Measurements from ENCODE around the gene BFSP2.

Gene BFSP2

GRCh38 chr3:133503409-133503808, 103.6 kb downstream of the BFSP2 start:
- no peaks in the 10 kb centered on the region for H3K9me3 Mint-ChIP-seq
- H3K27me3 Mint-ChIP-seq (ENCODE audit: low read depth): peaks cover 5% of the 10 kb centered on the region
- TF ChIP-seq, protein P1, sequence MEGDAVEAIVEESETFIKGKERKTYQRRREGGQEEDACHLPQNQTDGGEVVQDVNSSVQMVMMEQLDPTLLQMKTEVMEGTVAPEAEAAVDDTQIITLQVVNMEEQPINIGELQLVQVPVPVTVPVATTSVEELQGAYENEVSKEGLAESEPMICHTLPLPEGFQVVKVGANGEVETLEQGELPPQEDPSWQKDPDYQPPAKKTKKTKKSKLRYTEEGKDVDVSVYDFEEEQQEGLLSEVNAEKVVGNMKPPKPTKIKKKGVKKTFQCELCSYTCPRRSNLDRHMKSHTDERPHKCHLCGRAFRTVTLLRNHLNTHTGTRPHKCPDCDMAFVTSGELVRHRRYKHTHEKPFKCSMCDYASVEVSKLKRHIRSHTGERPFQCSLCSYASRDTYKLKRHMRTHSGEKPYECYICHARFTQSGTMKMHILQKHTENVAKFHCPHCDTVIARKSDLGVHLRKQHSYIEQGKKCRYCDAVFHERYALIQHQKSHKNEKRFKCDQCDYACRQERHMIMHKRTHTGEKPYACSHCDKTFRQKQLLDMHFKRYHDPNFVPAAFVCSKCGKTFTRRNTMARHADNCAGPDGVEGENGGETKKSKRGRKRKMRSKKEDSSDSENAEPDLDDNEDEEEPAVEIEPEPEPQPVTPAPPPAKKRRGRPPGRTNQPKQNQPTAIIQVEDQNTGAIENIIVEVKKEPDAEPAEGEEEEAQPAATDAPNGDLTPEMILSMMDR (IDR thresholded peaks at IDR 0.05; ENCODE audit: unreplicated experiment in 3 of 3): no peak
- no peak overlapping the region for H3K4me3 Mint-ChIP-seq
- peaks cover 7% of the 10 kb centered on the region for H3K4me1 Mint-ChIP-seq
- no peak overlapping the region for H3K27ac Mint-ChIP-seq
- no peaks in the 10 kb centered on the region for H3K36me3 Mint-ChIP-seq (ENCODE audit: low read depth)

DNA sequence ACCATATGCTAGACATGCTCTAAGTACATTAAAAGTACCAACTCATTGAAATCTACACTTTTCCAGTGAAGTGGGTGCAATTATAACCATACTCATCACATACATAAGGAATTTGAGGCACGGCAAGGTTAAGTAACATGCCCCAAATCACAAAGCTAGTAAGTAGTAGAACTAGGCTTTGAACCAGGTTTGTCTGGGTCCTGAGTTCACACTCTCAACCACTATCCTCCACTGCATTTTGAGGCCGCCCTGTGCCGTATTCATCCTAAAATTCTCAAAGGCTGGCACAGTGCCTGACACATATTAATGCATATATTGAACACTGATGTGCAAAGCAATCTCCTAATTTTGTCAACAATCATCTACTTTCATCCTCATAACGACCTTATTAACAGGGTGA, 104.9 kb downstream of the BFSP2 start:
- no peak overlapping the region for H3K4me3 Mint-ChIP-seq
- TF ChIP-seq, protein P1 (IDR thresholded peaks at IDR 0.05; ENCODE audit: unreplicated experiment in 3 of 3): no peak
- H3K27ac Mint-ChIP-seq: no peak overlapping the region
- peaks cover 7% of the 10 kb centered on the region for H3K4me1 Mint-ChIP-seq
- H3K27me3 Mint-ChIP-seq (ENCODE audit: low read depth): peaks cover 5% of the 10 kb centered on the region
- H3K36me3 Mint-ChIP-seq (ENCODE audit: low read depth): no peaks in the 10 kb centered on the region
- no peaks in the 10 kb centered on the region for H3K9me3 Mint-ChIP-seq

DNA sequence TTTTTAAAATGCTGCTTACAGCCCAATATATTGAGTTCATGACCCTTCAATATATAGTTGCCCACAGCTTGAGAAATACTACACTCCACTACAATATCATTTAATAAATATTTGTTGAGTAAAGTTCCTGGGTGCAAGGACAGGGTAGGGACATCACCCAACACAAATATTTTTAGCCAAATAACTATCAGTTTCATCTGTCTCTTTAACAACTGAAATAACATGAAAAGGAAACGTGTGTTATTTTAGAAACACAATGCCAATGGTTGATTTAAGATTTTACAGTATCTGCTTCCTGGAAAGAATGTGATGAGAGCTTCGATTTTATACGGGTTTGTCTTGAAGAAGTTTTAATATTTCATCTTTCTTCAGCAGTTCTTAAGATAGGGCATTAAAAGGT, 106.0 kb downstream of the BFSP2 start:
- TF ChIP-seq, protein P1 (IDR thresholded peaks at IDR 0.05; ENCODE audit: unreplicated experiment in 3 of 3): no peak
- Mint-ChIP-seq H3K4me3 (no peak overlapping the region), H3K4me1 (peaks cover 7% of the 10 kb centered on the region), H3K36me3 (ENCODE audit: low read depth) (no peaks in the 10 kb centered on the region), H3K9me3 (no peaks in the 10 kb centered on the region), H3K27ac (no peak overlapping the region), H3K27me3 (ENCODE audit: low read depth) (peaks cover 5% of the 10 kb centered on the region)

- TF ChIP-seq, protein P1 (IDR thresholded peaks at IDR 0.05; ENCODE audit: unreplicated experiment in 3 of 3): no peak
- peaks cover 5% of the 10 kb centered on the region for H3K27me3 Mint-ChIP-seq (ENCODE audit: low read depth)
- peaks cover 7% of the 10 kb centered on the region for H3K4me1 Mint-ChIP-seq
- no peak overlapping the region for H3K27ac Mint-ChIP-seq
- H3K4me3 Mint-ChIP-seq: no peak overlapping the region
- no peaks in the 10 kb centered on the region for H3K36me3 Mint-ChIP-seq (ENCODE audit: low read depth)
- no peaks in the 10 kb centered on the region for H3K9me3 Mint-ChIP-seq
These were observed 106.5 kb downstream of the BFSP2 start for GRCh38 chr3:133506215-133506901.

DNA sequence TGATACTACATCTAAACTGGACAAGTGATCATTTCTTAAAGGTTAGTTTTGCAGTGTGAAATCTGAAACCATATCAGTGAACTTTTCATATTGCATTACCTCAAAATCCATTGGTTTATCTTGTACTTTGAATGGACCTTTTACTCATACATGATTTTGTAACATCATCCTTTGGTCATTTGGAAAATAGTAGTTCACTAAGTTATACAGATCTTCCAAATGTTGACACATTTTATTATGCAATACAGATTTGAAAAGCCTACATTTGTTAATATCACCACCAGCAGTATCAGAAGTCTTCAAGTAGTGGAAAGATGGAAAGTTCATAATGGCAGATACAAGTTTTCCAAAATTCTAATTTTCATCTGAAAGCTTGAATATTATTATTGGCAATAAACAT, 109.6 kb downstream of the BFSP2 start:
- H3K27me3 Mint-ChIP-seq (ENCODE audit: low read depth): no peaks in the 10 kb centered on the region
- H3K4me1 Mint-ChIP-seq: peaks cover 7% of the 10 kb centered on the region
- no peak overlapping the region for H3K27ac Mint-ChIP-seq
- TF ChIP-seq, protein P1 (IDR thresholded peaks at IDR 0.05; ENCODE audit: unreplicated experiment in 3 of 3): no peak
- H3K4me3 Mint-ChIP-seq: no peak overlapping the region
- no peaks in the 10 kb centered on the region for H3K9me3 Mint-ChIP-seq
- H3K36me3 Mint-ChIP-seq (ENCODE audit: low read depth): no peaks in the 10 kb centered on the region

DNA sequence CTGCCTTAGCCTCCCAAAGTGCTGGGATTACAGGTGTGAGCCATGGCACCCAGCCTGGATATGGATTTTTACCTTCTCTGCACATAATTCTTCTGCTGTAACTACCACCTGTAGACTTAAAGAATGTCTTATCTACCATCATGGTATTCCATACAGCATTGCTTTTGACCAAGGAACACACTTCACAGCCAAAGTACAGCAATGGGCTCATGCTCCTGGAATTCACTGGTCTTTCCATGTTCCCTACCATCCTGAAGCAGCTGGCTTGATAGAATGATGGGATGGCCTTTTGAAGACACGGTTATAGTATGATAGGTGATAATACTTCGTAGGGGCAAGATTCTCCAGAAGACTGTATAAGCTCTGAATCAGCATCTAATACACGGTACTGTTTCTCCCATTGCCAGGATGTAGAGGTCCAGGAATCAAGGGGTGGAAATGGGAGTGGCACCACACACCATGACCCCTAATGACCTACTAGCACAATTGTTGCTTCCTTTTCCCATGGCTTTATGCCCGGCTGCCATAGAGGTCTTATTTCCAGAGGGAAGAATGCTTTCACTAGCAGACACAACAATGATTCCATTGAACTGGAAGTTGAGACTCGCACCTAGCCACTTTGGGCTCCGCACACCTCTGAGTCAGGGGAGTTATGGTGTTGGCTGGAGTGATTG, 112.7 kb downstream of the BFSP2 start:
- Mint-ChIP-seq H3K4me3 (no peak overlapping the region), H3K27ac (no peak overlapping the region), H3K4me1 (no peaks in the 10 kb centered on the region), H3K9me3 (no peaks in the 10 kb centered on the region), H3K27me3 (ENCODE audit: low read depth) (no peaks in the 10 kb centered on the region), H3K36me3 (ENCODE audit: low read depth) (no peaks in the 10 kb centered on the region)
- TF ChIP-seq, protein P1 (IDR thresholded peaks at IDR 0.05; ENCODE audit: unreplicated experiment in 3 of 3): no peak

Measured in nephron (organoid).